ENCODE results near the gene RPTOR.

RPTOR gene

DNA sequence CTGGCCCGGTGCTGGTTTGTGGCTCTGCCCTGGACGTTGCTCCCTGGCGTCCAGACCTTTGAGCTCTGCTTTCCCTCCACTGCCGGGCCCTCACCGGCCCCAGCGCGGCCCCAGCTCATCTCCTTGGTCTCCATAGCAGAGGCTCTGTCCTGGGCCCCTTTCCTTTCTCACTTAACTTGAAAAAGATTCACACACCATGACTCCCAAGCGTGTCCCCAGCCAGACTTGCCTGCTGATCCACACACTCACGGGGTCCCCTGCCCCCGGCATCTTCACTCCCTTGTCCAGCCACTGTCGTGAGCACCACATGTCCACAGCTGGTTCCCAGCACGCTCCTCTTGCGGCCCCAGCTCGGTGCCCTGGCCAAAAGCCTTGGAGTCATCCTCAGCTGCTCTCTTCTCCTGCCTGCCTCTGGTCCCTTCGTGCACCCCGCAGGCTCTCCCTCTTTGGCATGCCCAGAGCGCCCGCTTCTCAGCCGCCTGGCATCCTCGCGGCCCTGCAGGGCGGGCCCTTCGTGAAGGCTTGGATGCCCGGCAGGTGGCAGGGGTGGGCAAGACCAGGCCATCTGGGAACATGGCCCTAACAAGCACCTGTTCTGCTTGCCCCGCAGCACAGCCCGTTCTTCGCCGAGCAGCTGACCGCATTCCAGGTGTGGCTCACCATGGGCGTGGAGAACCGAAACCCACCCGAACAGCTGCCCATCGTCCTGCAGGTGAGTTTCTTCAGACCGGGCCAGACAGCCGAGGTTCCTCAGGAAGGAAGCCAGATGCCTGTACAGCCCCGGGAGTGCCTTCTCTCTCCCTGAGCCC, 301.4 kb downstream of the RPTOR start:
- DNase-seq (ENCODE audit: low read depth, low spot score), result no peak

DNA sequence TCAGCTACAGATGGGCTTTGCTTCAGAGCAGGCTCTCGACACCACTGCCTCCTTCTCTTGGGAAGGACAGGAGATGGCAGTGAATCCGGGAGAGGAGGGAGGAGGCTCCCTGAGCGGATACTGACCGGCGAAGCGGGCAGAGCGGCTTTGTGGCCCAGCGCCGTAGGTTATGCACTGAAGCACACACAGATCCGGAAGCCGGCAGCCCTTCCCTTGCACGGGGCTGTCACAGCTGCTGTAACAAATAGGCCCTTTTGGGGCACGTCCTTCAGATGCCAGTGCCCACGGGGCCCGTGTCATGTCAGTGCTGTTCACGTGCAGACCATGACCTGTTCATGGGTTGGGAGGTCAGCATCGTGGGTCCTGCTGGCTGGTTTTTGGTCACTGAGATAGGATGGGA, 302.3 kb downstream of the RPTOR start:
- no peak for DNase-seq (ENCODE audit: low read depth, low spot score)

DNA sequence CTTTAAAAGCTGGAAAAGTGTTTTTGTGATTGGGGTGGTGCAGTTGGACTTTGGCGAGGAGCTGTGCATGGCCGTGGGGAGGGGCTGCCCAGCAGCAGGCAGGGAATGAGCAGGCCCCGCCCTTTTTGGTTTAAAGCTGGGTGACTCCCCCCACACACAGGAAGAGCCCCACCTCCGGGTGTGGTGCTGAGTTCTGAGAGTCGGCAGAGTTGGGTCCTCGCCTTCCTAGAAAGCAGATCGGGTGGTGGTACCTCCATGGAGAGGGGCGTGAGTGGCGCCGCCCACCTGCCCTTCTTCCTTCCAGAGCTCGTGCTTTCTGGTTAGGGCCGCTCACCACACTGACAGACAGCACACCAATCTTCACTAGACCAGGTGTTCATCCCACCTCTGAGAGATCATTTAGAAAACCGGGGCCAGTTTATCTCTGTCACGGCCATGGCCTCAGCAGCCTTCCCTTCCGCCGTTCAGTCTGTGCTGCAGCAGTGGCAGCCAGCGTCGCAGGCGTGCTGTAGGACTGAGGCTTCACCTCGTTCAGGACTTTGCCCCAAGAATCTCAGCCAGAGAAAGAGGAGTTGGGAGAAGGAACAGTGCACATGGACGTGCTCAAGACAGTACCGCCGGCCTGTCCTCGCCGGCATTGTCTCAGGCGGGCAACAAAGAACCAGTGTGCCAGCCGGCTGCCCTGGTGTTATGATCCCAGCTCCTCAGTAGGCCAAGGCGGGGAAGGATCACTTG, 303.0 kb downstream of the RPTOR start:
- no peak for DNase-seq (ENCODE audit: low read depth, low spot score)

DNA sequence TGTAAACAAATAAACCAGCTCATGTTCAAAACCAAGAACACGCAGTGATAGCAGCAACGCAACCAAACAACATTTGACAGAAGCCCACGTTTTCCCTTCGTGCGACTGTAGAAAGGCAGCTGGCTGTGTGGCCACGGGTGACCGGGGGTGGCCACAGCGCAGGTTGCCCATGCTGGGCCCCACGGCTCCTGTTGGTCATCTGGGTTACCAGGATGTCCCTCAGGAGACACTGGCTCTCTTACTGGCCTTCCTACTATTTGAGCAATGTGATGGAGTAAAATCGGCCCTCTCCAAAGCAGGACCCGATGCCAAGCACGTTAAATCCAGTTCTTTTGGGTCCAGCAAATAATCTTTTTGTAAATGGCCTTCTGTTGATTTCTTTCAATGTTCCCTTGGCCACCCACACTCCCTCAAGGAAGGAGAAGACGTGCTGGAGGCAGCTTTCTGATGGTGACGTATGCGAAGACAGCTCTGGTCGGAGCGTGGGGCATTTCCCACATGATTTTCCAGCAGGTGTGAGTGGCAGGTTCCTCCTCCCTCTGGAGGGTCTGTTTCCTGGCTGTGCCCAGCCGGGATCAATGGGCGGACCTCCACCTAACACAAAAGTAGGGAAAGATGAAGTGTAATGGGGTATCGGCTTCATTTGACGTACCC, 303.9 kb downstream of the RPTOR start:
- DNase-seq (ENCODE audit: low read depth, low spot score), result no peak

DNA sequence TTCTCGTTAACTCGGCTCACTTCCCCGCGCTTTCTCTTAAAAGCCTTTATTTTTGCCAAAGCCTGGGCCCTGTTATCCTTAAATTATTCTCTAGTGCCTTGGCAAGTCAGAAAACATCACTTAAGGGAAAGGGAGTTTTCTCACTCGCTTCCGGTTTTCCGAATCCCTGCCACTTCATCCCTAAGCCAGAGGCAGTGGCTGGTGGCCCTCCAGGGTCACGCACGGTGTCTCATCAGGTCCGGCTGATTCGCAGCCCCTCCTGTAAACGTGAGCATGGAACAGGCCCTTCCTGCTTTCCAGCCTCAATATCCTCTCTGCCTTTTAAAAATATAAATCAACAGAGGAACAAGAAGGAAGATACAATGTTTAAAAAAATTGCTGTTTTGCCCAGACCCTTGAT, 304.5 kb downstream of the RPTOR start:
- DNase-seq (ENCODE audit: low read depth, low spot score), result no peak

DNA sequence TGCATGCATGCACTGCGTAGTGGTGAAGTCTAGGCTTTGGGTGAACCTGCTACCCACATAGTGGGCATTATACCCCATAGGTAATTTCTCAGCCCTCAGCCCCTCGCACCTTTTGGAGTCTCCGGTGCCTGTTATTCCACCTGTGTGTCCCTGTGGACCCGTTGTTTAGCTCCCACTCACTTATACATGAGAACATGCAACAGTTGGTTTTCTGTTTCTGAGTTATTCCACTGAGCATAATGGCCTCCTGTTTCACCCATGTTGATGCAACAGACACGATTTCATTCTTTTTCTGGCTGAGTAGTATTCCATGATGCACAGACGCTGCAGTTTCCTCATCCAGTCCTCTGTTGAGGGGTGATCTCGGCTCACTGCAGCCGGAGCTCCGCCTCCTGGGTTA, 305.5 kb downstream of the RPTOR start:
- no peak for DNase-seq (ENCODE audit: low read depth, low spot score)

DNA sequence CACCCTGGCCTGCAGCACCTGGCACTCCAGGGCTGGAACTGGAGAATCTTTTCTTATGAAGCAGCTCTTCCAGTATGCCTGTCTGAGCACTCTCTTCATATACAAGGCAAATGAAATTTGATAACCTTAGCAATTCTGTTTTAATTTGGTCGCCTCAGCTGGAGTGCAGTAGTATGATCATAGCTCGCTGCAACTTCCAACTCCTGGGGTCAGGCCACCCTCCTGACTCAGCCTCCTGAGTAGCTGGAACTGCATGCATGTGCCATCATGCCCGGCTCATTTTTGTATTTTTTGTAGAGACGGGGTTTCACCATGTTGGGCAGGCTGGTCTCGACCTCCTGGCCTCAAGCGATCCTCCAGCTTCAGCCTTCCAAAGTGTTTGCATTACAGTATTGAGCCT, 306.2 kb downstream of the RPTOR start:
- no peak for DNase-seq (ENCODE audit: low read depth, low spot score)

DNA sequence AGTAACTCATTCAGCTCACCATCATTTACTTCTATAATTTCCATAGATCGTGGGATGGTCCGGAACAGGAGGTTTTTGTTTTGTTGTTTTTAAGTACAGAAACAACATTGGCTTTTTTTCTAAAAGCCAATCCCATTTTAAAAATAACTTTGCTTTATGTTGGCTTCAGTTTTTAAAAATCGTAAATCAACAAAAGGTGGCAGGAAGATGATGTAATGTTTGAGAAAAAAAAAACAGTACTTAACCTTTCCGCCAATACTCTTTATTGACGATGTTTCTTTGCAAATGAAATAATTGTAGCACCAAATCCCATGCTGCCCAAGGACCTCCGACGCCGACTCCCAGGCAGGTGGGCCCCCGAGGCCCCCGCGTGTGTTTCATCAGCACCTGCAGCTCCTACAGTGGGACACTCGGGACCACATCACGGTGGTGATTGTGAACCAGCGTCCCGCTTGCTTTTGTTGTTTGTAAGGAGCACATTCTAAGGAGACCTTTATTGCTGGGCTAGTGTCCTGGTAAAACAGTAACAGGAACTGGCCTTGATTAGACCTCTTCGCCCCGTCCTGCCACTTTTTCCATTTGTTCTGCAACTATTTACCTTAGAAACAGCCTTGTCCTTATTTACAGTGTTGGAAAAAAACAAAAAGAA, 306.8 kb downstream of the RPTOR start:
- no peak for DNase-seq (ENCODE audit: low read depth, low spot score)

DNA sequence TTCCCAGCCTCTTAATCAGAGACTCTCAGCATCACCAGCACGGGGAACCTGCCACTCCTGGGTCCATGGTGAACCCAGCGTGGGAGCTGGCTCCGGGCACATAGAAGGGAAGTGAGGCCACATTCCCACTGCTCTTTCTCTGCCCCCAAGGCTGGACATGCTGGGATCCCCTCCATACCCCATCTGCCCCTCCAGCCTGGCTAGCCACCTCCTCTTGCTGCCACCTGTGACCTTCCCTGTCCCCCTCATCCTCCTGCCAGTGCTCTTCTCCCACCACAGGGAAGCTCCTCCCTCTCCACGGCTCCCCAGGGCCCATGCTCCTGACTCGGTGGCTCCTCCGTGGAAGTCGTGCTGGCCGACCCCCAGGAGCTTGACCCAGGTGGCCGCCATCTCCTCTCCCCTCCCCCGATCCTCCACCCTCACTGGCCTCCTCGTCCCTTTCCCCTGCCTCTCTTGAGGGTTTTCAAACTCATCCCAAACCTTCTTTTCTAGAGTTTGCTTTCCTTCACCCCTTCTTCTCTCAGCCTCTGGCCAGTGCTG, 307.9 kb downstream of the RPTOR start:
- no peak for DNase-seq (ENCODE audit: low read depth, low spot score)

DNA sequence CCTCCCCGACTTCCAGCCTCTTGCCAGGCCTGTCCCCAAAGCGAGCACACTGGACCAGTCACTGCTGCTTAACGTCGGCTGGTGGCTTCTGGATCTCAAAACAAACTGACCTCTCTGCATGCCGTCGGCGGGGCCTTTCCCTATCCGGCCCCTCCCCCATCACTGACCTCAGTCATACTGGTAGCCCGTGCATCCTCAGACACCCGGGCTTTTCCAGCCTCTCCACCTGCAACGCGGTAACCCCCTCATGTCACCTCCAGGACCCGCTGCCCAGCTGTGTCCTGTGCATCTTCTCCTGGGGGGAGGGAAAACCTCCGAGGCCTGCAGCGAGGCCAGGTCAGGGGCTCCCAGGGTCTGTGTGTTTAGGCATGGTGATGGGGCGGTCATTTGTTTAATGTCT, 308.4 kb downstream of the RPTOR start:
- no peak for DNase-seq (ENCODE audit: low read depth, low spot score)

DNA sequence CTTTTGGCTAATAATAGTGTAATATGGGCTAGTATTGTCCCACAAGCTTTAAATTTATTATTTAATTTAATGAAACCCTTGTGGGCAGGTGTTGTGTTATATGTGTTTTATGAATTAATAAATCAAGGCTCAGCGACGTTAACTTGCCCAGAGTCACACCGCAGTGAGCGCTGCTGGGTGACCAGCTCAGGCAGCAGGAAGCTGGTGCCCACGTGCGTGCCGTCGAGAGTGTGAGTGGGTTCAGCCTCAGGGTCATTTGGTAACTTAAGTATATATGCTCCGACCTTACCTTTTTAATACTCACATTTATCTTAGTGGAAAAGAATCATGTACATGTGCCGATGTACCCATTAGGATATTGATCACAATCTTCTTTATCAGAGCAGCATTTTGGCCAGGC, 309.6 kb downstream of the RPTOR start:
- DNase-seq (ENCODE audit: low read depth, low spot score), result no peak

DNA sequence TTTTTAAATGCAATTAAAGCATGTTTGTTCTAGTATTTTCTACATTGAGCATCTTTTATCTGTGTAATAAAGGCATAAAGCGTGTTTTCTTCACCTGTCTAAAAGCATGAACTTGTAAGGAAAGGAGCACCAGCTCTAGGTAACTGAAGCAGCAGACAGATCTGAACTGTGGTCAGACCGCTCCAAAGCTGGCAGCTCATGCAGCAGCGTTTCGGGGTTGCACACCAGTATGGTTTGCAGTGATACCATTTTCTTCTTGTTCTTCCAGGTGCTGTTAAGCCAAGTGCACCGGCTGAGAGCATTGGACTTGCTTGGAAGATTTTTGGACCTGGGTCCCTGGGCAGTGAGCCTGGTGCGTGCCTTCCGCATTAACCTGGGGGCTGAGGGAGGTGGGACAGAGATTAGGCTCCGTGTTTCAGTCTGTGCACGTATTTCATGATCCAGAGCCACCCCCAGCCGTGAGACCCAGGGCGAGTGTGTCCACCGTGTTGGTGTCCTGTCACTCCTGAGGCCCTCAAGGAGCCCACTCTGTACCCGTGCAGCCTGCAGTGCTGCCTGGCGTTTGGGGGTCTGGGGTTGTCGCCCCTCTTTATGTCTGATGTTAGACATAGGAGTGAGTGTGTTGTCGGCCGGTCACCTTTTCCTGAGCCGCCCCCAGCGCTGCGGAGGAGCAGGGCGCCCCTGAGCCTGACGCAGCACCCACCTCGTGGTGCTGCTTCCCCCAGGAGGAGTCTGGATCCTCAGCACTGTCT, 310.7 kb downstream of the RPTOR start:
- DNase-seq (ENCODE audit: low read depth, low spot score), result no peak

DNA sequence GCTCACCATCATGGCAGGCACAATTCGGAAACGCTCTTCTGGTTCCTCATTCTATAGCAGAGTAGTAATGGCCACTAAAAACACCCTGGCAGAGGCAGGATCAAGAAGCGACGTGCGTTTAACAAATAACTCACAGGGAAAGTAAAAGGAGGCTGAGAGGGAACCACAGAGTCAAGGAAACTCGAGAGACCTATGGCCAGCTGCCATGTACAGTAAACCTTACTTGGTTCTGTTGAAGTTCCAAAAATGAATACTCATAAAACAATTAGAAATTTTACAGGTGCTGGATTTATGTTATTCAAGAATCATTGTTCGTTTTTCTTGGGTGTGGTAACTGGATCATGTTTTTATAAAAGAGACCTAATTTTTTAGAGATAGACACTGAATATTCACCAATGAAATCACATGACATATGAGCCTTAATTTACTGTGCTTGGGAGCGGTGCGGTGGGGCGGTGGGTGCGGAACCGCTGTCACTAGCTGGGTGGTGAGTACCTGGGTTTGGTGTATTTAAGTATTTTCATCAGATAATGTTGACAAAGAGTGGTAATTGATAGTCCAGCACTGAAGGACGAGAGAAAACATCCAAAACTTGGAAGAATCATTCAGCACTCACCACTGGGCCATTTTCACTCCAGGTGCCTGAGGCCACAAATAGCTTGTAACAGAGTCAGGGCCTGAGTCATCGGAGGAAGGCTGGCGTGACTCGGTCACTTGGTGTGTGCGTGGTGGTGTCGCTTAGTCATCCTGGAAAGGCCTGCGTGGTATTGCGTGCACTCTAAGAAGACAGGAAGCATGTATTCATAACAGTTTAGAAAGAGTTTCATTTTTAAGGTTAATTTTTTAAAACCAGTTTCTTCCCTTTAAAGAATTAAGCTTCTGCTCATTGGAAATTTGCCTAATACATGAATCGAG, 311.6 kb downstream of the RPTOR start:
- DNase-seq (ENCODE audit: low read depth, low spot score), result peak; percentile 68

DNA sequence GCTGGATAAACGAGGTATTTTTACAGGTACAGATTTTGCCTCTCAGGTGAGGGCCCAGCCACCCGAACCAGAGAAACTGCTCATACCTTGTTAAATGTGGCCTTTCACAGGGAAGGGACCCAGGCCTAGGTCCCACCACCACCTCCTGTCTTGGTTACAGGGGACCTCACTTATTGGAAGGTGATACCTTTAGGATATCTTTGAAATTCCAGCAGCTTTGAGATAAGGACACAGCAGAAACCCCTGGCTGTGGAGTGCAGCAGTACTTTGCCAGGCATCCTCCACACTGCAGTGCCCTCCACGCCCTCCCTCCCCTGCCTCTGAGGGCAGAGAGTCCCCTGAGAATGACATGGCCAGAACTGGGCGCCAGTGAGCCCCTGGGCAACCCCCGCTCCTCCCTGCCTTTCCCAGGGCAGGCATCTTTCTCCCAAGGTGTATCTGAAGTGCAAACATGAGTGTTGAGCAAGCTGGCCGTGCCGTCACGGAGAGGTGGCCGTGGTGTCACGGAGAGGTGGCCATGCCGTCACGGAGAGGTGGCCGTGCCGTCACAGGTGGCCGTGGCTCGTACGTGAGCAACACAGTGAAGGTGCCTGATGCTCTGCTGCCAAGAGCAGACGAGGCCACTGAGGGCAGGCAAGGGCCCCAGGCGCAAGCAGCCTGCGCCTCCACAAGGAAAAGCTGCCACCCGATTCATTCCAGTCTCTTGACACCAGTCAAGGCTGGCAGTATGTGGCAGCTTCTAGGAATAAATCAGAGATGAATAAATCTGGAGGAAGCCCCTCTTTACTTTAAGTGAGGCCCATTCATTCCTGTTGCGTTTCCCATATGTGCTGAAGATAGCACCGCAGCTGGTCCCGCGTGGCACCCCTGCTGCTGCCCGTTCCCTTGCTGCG, 312.5 kb downstream of the RPTOR start:
- no peak for DNase-seq (ENCODE audit: low read depth, low spot score)

DNA sequence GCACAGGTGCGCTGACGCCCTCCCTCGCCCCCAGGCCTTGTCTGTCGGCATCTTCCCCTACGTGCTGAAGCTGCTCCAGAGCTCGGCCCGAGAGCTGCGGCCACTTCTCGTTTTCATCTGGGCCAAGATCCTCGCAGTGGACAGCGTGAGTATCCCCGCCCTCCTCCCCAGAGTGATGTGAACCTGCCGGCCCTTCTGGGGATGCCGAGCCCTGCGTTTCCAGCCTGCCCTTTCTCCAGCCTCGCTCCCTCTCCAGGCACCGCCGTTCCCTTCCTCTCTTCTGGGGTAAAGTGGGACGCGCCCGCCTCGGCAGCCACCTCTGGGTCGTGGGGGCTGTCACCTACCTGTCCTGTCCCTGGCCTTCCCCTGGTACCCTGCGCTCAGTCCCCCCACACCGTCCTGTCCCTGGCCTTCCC, 313.1 kb downstream of the RPTOR start:
- DNase-seq (ENCODE audit: low read depth, low spot score), result no peak

DNA sequence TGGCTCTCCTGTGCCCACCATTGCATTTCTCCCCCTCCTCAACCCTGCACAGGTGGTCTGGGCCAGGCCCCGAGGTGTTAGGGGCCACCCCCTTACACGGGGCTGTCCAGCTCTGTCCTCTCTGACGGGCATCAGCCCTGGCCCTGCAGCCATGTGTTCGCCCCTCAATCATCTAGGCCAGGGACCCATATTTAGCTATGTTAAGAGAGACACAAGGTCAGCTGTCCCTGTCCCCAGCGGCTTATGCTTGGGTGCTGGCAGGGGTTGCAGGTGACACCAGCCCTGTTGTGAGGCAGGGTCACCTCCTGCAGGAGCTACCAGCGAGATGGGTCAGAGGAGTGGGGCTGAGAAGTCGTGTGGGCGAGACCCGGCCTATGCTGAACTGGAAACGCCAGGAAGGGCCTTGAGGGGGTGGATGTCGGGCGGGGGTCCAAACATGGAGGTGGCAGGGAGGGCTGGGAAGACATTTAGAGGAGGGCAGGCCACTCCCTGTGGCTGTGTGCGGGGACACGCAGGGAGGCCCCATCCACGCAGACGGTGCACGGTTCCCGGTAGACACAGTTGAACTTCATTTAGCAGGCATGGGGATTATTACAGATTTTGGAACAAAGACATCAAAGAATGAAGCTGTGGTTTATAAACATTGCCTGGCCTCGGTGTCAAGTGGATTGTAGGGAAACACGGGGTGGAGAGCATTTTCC, 313.8 kb downstream of the RPTOR start:
- no peak for DNase-seq (ENCODE audit: low read depth, low spot score)

DNA sequence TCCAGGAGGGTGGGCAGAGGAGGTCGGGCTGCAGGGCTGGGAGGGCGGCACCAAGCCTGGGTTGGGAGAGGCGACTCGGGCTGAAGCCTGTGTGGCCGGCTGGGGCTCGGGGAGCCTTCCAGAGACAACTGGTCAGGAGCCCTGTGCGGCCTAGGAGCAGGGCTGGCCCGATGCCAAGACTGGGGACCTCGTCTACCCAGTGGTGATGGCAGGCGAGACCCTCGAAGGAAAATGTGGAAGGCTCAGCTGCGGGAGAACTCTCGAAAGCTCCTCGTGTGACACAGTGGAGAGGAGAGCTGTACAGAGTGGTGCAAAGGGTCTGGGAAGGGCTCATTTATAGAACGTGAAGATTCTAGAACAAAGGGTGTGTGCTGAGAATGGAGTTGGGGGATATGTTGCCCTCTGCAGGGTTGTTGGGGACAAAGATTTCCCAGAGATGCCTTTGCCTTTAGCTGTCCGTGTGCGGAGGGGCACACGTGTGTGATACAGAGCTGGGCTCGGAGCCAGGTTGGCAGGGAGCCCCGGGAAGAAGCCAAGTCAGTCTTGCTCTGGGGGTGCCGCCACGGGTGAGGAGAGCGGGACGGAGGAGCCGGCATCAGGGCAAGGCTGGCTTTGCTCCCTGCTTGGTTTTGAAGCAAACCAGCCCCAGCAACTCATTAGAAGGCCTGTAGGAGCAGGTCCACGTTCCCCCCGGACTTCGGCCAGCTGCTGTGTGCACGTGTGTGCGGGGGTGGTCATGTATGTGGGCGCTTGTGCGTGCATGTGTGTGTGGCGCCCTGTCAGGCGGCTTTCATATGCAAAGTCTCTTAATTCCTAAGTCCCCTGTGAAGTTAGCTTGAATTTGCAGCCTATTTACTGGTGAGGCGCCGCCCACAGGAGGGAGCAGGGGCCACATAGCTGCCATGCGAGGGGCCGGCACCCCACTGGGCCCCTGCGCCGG, 314.6 kb downstream of the RPTOR start:
- no peak for DNase-seq (ENCODE audit: low read depth, low spot score)
